Measurements from ENCODE around the gene IGHMBP2.

IGHMBP2 gene

DNA sequence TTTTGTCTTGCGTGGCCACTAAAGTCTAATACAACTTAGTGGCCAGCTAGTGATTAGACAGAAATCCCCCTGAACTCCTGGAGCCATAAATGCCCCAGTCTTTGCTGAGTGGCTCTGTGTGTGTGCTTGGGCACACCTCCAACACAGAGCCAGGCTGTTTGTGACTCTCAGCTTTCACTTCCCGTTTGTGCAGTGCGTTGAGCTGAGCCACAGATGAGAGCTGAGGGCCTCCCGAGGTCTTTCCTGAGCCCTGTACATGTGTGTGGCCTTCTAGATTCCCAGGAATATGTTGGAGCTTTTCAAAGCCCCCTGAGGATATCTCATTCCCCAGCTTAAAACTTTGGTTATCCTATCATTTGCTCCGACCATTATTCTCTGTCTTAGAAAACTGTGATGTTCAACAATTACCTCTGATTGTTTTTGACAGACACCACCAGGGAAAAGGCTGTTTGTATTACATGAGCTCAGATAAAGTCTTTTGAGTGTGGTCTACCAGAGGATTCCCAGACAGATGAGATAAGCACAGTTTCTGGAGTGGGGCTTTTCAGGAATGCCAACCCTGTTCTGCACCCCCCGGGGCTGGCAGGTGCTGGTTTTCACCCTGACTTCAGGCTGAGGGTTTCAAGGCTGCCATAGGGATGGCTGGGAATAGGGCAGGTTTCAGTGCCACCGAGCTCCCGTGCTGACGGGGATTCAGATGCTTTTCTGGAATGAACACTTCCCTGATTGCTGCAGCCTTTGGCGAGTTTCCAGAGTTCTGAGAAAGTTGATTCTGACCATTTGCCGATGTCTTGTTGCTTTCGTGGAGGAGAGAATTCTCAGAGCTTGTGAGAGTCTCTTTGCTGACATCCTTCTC is 23.8 kb downstream of the IGHMBP2 start:
- H3K4me1 ChIP-seq (ENCODE audit: control insufficient read depth, insufficient read depth, low read length) = no peaks in the 10 kb centered on the region
- H3K36me3 ChIP-seq (ENCODE audit: control insufficient read depth, insufficient read depth, low read length) = peaks cover 54% of the 10 kb centered on the region
- WGBS, 2 experiments = 97% methylated on average over 12 of the region's 12 CpGs

GRCh38 chr11:68928136-68928880 is 24.6 kb downstream of the IGHMBP2 start:
- H3K4me1 ChIP-seq (ENCODE audit: control insufficient read depth, insufficient read depth, low read length) = no peaks in the 10 kb centered on the region
- H3K27ac ChIP-seq (ENCODE audit: insufficient read depth, low read depth, low read length, poor library complexity, severe bottlenecking) = no peak overlapping the region
- H3K36me3 ChIP-seq (ENCODE audit: control insufficient read depth, insufficient read depth, low read length) = peaks cover 53% of the 10 kb centered on the region
- H3K9me3 ChIP-seq (ENCODE audit: control insufficient read depth, low read length) = peaks cover 9% of the 10 kb centered on the region
- WGBS, 2 experiments = 92 to 97% methylated on average over 6 of the region's 6 CpGs
- no peak overlapping the region for H3K4me3 ChIP-seq (ENCODE audit: insufficient read depth, low read depth, low read length)
- no peaks in the 10 kb centered on the region for H3K27me3 ChIP-seq (ENCODE audit: control insufficient read depth, insufficient read depth, low read length, poor library complexity, severe bottlenecking)

More for the DNA sequence above, 23.8 kb downstream of the IGHMBP2 start:
- peaks cover 9% of the 10 kb centered on the region for H3K9me3 ChIP-seq (ENCODE audit: control insufficient read depth, low read length)
- no peak overlapping the region for H3K4me3 ChIP-seq (ENCODE audit: insufficient read depth, low read depth, low read length)
- H3K27me3 ChIP-seq (ENCODE audit: control insufficient read depth, insufficient read depth, low read length, poor library complexity, severe bottlenecking) = no peaks in the 10 kb centered on the region
- H3K27ac ChIP-seq (ENCODE audit: insufficient read depth, low read depth, low read length, poor library complexity, severe bottlenecking) = no peak overlapping the region

GRCh38 chr11:68929135-68929534 is 25.4 kb downstream of the IGHMBP2 start:
- Histone ChIP-seq H3K4me3 (ENCODE audit: insufficient read depth, low read depth, low read length) (no peak overlapping the region), H3K36me3 (ENCODE audit: control insufficient read depth, insufficient read depth, low read length) (peaks cover 48% of the 10 kb centered on the region), H3K4me1 (ENCODE audit: control insufficient read depth, insufficient read depth, low read length) (no peaks in the 10 kb centered on the region), H3K27me3 (ENCODE audit: control insufficient read depth, insufficient read depth, low read length, poor library complexity, severe bottlenecking) (no peaks in the 10 kb centered on the region), H3K9me3 (ENCODE audit: control insufficient read depth, low read length) (peaks cover 9% of the 10 kb centered on the region), H3K27ac (ENCODE audit: insufficient read depth, low read depth, low read length, poor library complexity, severe bottlenecking) (no peak overlapping the region)
- 94 to 96% methylated on average over 20 of the region's 20 CpGs for WGBS, 2 experiments

DNA sequence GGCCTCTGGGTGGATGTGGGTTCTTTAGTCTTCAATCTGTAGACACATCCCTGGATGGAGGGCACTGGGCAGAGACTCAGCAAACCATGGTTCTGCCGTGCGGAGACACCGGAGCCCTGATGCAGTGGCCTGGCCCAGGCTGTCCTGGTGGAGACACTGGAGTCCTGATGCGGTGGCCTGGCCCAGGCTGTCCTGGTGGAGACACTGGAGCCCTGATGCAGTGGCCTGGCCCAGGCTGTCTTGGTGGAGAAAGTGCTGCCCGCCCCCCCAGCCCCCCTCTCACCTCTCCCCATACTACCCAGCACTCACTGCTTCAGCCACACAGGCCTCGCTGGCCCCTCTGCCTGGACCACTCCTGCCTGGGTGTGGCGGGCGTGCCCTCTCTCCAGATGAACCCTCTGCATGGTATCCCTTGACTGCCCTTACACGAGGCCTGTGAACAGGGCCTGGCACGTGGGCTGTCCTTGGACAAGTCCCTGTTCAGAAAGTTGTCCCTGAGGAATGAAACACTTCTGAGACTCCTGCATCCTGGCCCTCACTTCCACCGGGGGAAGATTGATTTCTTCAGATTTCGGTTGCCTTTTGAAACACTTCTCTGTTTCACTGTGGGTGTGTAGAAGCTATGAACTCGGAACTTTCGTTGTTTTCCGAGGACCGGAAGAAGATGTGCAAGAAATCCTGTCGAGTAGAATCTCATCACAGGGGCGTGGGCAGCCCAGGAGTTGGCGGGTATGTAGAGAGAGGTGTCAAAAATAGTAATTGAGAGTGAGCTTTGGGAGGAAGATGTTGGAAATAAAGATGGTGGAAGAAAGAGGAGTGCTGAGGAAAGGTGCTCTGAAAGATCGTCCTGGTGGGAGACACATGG is 26.2 kb downstream of the IGHMBP2 start:
- Histone ChIP-seq H3K9me3 (ENCODE audit: control insufficient read depth, low read length) (peaks cover 6% of the 10 kb centered on the region), H3K4me1 (ENCODE audit: control insufficient read depth, insufficient read depth, low read length) (no peaks in the 10 kb centered on the region), H3K4me3 (ENCODE audit: insufficient read depth, low read depth, low read length) (no peak overlapping the region), H3K36me3 (ENCODE audit: control insufficient read depth, insufficient read depth, low read length) (peaks cover 40% of the 10 kb centered on the region), H3K27me3 (ENCODE audit: control insufficient read depth, insufficient read depth, low read length, poor library complexity, severe bottlenecking) (no peaks in the 10 kb centered on the region), H3K27ac (ENCODE audit: insufficient read depth, low read depth, low read length, poor library complexity, severe bottlenecking) (no peak overlapping the region)
- WGBS, 2 experiments = 93 to 94% methylated on average over 20 of the region's 20 CpGs

DNA sequence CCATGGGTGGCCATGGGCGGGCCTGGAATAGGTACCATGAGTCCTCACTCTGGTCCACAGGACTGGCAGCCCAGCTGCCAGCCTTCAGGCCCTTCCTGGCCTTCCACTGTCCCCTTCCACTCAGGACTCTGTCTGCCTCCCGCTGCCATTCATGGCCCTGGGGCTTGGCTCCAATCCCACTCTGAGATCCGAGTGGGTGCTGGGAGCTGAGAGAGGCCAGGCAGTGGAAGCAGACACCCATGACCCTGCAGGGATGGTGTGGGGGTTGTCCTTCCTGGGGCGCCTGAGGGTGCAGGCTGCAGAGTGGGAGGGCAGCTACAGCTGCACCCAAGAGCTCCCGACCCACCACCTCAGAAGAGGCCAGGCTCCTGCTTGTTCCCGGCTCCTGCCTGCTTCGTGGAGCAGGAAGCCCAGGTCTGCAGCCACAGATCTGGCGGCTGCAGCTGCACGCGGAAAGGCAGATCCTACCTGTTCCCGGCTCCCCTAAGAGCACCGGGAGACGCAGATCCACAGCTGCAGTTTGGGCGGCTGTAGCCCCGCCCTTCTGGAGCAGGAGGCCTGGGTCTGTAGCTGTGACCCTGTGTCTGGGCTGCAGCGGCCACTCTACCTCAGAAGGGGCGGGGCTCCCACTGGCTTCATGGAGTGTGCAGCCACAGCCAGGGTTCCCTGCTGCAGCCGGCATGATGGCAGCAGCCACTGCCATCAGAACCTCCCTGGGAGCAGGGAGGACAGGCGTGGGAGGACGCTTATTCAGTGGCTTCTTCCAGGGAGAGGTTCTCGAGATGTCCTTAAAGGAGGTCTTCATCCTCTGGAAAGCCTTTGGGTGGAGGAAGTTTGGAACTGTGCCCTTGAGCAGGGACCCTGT is 27.5 kb downstream of the IGHMBP2 start:
- no peaks in the 10 kb centered on the region for H3K27me3 ChIP-seq (ENCODE audit: control insufficient read depth, insufficient read depth, low read length, poor library complexity, severe bottlenecking)
- H3K4me1 ChIP-seq (ENCODE audit: control insufficient read depth, insufficient read depth, low read length) = no peaks in the 10 kb centered on the region
- 91% methylated on average over 21 of the region's 21 CpGs for WGBS, 2 experiments
- peaks cover 27% of the 10 kb centered on the region for H3K36me3 ChIP-seq (ENCODE audit: control insufficient read depth, insufficient read depth, low read length)
- H3K4me3 ChIP-seq (ENCODE audit: insufficient read depth, low read depth, low read length) = no peak overlapping the region
- H3K9me3 ChIP-seq (ENCODE audit: control insufficient read depth, low read length) = peaks cover 2% of the 10 kb centered on the region
- H3K27ac ChIP-seq (ENCODE audit: insufficient read depth, low read depth, low read length, poor library complexity, severe bottlenecking) = no peak overlapping the region

- Histone ChIP-seq H3K4me3 (ENCODE audit: insufficient read depth, low read depth, low read length) (no peak overlapping the region), H3K9me3 (ENCODE audit: control insufficient read depth, low read length) (no peaks in the 10 kb centered on the region), H3K4me1 (ENCODE audit: control insufficient read depth, insufficient read depth, low read length) (no peaks in the 10 kb centered on the region), H3K36me3 (ENCODE audit: control insufficient read depth, insufficient read depth, low read length) (peaks cover 24% of the 10 kb centered on the region), H3K27ac (ENCODE audit: insufficient read depth, low read depth, low read length, poor library complexity, severe bottlenecking) (no peak overlapping the region), H3K27me3 (ENCODE audit: control insufficient read depth, insufficient read depth, low read length, poor library complexity, severe bottlenecking) (no peaks in the 10 kb centered on the region)
- WGBS, 2 experiments = 89 to 91% methylated on average over 17 of the region's 17 CpGs
Measured at GRCh38 chr11:68931911-68932310, 28.2 kb downstream of the IGHMBP2 start.

GRCh38 chr11:68932358-68932757 is 28.7 kb downstream of the IGHMBP2 start:
- Histone ChIP-seq H3K36me3 (ENCODE audit: control insufficient read depth, insufficient read depth, low read length) (peaks cover 28% of the 10 kb centered on the region), H3K4me3 (ENCODE audit: insufficient read depth, low read depth, low read length) (no peak overlapping the region), H3K9me3 (ENCODE audit: control insufficient read depth, low read length) (no peaks in the 10 kb centered on the region), H3K27ac (ENCODE audit: insufficient read depth, low read depth, low read length, poor library complexity, severe bottlenecking) (no peak overlapping the region), H3K4me1 (ENCODE audit: control insufficient read depth, insufficient read depth, low read length) (no peaks in the 10 kb centered on the region), H3K27me3 (ENCODE audit: control insufficient read depth, insufficient read depth, low read length, poor library complexity, severe bottlenecking) (no peaks in the 10 kb centered on the region)
- 94 to 95% methylated on average over 7 of the region's 7 CpGs for WGBS, 2 experiments

DNA sequence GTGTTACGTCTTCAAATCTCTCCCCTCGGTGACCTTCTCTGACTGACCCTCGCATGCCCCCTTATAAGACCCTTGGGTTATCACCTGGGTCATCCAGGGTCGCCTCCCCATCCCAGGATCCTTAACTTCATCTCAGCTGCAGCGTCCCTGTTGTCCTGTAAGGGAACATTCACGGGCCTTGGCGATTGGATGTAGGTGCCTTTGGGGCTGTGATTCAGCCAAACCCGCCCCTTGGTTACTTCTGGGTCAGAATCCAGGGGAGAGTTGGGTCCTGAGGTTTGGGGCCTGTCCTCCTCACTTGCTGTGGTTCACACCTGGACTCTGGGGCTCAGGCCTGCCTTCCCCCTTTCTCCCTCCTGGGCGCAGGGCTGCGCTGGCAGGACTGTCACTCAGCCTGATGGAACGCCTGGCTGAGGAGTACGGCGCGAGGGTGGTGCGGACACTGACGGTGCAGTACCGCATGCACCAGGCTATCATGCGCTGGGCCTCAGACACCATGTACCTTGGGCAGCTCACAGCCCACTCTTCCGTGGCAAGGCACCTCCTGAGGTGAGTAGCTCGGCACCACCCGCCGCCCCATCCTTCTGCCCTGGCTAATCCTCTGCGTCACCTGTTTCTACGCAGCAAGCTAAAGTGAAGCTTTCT is 29.4 kb downstream of the IGHMBP2 start:
- H3K9me3 ChIP-seq (ENCODE audit: control insufficient read depth, low read length) = no peaks in the 10 kb centered on the region
- H3K4me3 ChIP-seq (ENCODE audit: insufficient read depth, low read depth, low read length) = no peak overlapping the region
- H3K4me1 ChIP-seq (ENCODE audit: control insufficient read depth, insufficient read depth, low read length) = no peaks in the 10 kb centered on the region
- WGBS, 2 experiments = 95 to 96% methylated on average over 24 of the region's 24 CpGs
- H3K36me3 ChIP-seq (ENCODE audit: control insufficient read depth, insufficient read depth, low read length) = peaks cover 30% of the 10 kb centered on the region
- no peak overlapping the region for H3K27ac ChIP-seq (ENCODE audit: insufficient read depth, low read depth, low read length, poor library complexity, severe bottlenecking)
- no peaks in the 10 kb centered on the region for H3K27me3 ChIP-seq (ENCODE audit: control insufficient read depth, insufficient read depth, low read length, poor library complexity, severe bottlenecking)
